Neutrophil (primary cell): ENCODE measurements around the gene ENDOD1.

Experiments
- H3K27ac ChIP-seq: fragments of 200-600 bp; sonication (generic); 2 replicates; pipeline ENCODE4 v1.5.1; 2016; ENCODE audit warnings: mild to moderate bottlenecking, moderate library complexity
- H3K27me3 ChIP-seq: fragments of 200-600 bp; sonication (generic); 2 replicates; pipeline ENCODE4 v1.6.0; 2016; ENCODE audit warnings: mild to moderate bottlenecking
- H3K36me3 ChIP-seq: fragments of 200-600 bp; sonication (generic); 2 replicates; pipeline ENCODE4 v1.5.1; 2017
- H3K4me1 ChIP-seq, 2 experiments: fragments of 200-600 bp in 1 of 2; sonication (generic) in 1 of 2; 1 replicate in 1 of 2; 2 replicates in 1 of 2; pipeline versions ENCODE4 v1.5.1 to v1.6.1; 2013 to 2016; ENCODE audit warnings: low read depth in 1 of 2, low read length in 1 of 2, mild to moderate bottlenecking in 1 of 2, moderate library complexity in 1 of 2; ENCODE audit not compliant: control insufficient read depth in 1 of 2, insufficient read depth in 1 of 2
- H3K4me3 ChIP-seq, 2 experiments: fragments of 200-600 bp in 1 of 2; sonication (generic) in 1 of 2; 1 replicate in 1 of 2; 2 replicates in 1 of 2; pipeline ENCODE4 v1.5.1; 2013 to 2016; ENCODE audit warnings: low read depth in 1 of 2, low read length in 1 of 2, mild to moderate bottlenecking in 1 of 2, moderate library complexity in 1 of 2
- H3K9me3 ChIP-seq: fragments of 200-600 bp; sonication (generic); 2 replicates; pipeline ENCODE4 v1.5.1; 2016
- CTCF ChIP-seq: fragments of 200-600 bp; sonication (generic); IDR thresholded peaks from 2 replicates; pipeline ENCODE4 v1.5.1; 2016; ENCODE audit warnings: antibody characterized with exemption

ENDOD1 gene

GRCh38 chr11:95149651-95150364 is 60.2 kb downstream of the ENDOD1 start:
- H3K27me3 ChIP-seq: peaks cover 44% of the 10 kb centered on the region
- H3K27ac ChIP-seq: no peak overlapping the region
- H3K9me3 ChIP-seq: no peaks in the 10 kb centered on the region
- peaks cover 28 to 29% of the 10 kb centered on the region in 2 experiments for H3K4me1 ChIP-seq
- no peaks in the 10 kb centered on the region for H3K36me3 ChIP-seq
- TF ChIP-seq CTCF: no peak
- H3K4me3 ChIP-seq: peak overlapping the region; percentile 73 to 78

GRCh38 chr11:95150956-95151684 is 61.5 kb downstream of the ENDOD1 start:
- no peaks in the 10 kb centered on the region for H3K36me3 ChIP-seq
- peak; percentile 79 for TF ChIP-seq CTCF
- peaks cover 35% of the 10 kb centered on the region for H3K27me3 ChIP-seq
- no peaks in the 10 kb centered on the region for H3K9me3 ChIP-seq
- H3K27ac ChIP-seq: peak overlapping the region; percentile 50
- H3K4me1 ChIP-seq: peaks cover 28 to 29% of the 10 kb centered on the region in 2 experiments
- H3K4me3 ChIP-seq: peak overlapping the region; percentile 73 to 78

- H3K27me3 ChIP-seq: peaks cover 26% of the 10 kb centered on the region
- no peaks in the 10 kb centered on the region for H3K36me3 ChIP-seq
- no peak overlapping the region for H3K27ac ChIP-seq
- H3K4me1 ChIP-seq: peaks cover 28 to 29% of the 10 kb centered on the region in 2 experiments
- H3K4me3 ChIP-seq: peak overlapping the region; percentile 21 to 25
- H3K9me3 ChIP-seq: no peaks in the 10 kb centered on the region
- no peak for TF ChIP-seq CTCF
These were observed 63.5 kb downstream of the ENDOD1 start for GRCh38 chr11:95152876-95153856.

- Histone ChIP-seq H3K9me3 (no peaks in the 10 kb centered on the region), H3K4me3 (no peak overlapping the region), H3K27me3 (peaks cover 19% of the 10 kb centered on the region), H3K27ac (no peak overlapping the region), H3K4me1 (peaks cover 28 to 29% of the 10 kb centered on the region in 2 experiments), H3K36me3 (no peaks in the 10 kb centered on the region)
- TF ChIP-seq CTCF: no peak
These were observed 64.2 kb downstream of the ENDOD1 start for GRCh38 chr11:95153857-95154246.

GRCh38 chr11:95154514-95154913 is 64.9 kb downstream of the ENDOD1 start:
- Histone ChIP-seq H3K4me1 (peaks cover 28 to 29% of the 10 kb centered on the region in 2 experiments), H3K9me3 (no peaks in the 10 kb centered on the region), H3K27me3 (peaks cover 12% of the 10 kb centered on the region), H3K27ac (no peak overlapping the region), H3K4me3 (no peak overlapping the region), H3K36me3 (no peaks in the 10 kb centered on the region)
- no peak for TF ChIP-seq CTCF
